KBM-7 (cell line): ENCODE data around the gene SMR3B.

ENCODE experiments used
- DNase-seq: peaks from one replicate; pipeline ENCODE4 v3.0.0-alpha.2; 2015
- in situ Hi-C: fragments of 300-500 bp; cut with MboI; formaldehyde crosslinking; loops from 2 replicates; pipeline ENCODE4 v1.14.3; 2020; ENCODE audit warnings: low sequenced_read_pairs, low pct_unique_long_range_greater_than_20kb, mixed read lengths

SMR3B gene

DNA sequence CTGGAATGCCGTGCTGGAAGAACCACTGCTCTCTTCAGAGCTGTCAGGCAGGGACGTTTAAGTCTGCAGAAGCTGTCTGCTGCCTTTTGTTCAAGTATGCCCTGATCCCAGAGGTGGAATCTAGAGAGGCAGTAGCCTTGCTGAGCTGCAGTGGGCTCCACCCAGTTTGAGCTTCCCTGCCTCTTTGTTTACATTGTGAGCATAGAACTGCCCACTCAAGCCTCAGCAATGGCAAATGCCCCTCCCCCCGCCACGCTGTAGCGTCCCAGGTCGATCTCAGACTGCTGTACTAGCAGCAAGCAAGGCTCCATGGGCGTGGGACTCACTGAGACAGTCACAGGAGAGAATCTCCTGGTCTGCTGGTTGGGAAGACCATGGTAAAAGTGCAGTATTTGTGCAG is 54.3 kb downstream of the SMR3B start:
- in situ Hi-C loops: no loop called here
- no peak for DNase-seq
